ENCODE measurements around the gene TPCN2. TPM values are rescaled to one million over a fixed set of nuclear protein-coding genes. Genes with fewer than 3 reads are reported as not detected.

Gene TPCN2
- total RNA-seq, 1 experiment from 2014 or later, result 20.6 TPM

- no peak for ATAC-seq
Observed at GRCh38 chr11:69018924-69019323, 29.8 kb upstream of the TPCN2 start.

DNA sequence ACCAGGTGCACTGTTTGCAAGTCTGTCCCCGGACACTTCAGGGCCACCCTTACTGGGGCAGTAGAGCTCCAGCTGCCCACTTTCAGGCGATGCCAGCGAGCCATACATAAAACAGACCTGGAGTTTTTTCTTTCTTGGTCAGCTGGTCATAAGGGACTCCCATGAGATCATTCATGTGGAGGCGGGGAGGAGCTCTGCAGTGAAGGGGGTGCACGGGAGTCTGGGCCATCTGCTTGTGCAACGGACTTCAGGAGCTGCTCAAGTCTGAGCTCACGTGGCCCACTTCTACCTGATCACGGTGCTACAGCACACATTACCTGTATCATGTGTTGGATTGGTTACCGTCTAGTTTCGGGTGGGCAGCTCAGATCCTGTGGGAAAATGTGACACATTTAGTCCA is 26.5 kb upstream of the TPCN2 start:
- TF ChIP-seq, protein P1, sequence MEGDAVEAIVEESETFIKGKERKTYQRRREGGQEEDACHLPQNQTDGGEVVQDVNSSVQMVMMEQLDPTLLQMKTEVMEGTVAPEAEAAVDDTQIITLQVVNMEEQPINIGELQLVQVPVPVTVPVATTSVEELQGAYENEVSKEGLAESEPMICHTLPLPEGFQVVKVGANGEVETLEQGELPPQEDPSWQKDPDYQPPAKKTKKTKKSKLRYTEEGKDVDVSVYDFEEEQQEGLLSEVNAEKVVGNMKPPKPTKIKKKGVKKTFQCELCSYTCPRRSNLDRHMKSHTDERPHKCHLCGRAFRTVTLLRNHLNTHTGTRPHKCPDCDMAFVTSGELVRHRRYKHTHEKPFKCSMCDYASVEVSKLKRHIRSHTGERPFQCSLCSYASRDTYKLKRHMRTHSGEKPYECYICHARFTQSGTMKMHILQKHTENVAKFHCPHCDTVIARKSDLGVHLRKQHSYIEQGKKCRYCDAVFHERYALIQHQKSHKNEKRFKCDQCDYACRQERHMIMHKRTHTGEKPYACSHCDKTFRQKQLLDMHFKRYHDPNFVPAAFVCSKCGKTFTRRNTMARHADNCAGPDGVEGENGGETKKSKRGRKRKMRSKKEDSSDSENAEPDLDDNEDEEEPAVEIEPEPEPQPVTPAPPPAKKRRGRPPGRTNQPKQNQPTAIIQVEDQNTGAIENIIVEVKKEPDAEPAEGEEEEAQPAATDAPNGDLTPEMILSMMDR (IDR thresholded peaks at IDR 0.05), result no peak
- no peak for TF ChIP-seq POLR2AphosphoS5 (IDR thresholded peaks at IDR 0.05; ENCODE audit: low read depth, low read length)
- no peak for TF ChIP-seq TCF7L2 (IDR thresholded peaks at IDR 0.05; ENCODE audit: low read depth, low read length)
- TF ChIP-seq, protein P2, sequence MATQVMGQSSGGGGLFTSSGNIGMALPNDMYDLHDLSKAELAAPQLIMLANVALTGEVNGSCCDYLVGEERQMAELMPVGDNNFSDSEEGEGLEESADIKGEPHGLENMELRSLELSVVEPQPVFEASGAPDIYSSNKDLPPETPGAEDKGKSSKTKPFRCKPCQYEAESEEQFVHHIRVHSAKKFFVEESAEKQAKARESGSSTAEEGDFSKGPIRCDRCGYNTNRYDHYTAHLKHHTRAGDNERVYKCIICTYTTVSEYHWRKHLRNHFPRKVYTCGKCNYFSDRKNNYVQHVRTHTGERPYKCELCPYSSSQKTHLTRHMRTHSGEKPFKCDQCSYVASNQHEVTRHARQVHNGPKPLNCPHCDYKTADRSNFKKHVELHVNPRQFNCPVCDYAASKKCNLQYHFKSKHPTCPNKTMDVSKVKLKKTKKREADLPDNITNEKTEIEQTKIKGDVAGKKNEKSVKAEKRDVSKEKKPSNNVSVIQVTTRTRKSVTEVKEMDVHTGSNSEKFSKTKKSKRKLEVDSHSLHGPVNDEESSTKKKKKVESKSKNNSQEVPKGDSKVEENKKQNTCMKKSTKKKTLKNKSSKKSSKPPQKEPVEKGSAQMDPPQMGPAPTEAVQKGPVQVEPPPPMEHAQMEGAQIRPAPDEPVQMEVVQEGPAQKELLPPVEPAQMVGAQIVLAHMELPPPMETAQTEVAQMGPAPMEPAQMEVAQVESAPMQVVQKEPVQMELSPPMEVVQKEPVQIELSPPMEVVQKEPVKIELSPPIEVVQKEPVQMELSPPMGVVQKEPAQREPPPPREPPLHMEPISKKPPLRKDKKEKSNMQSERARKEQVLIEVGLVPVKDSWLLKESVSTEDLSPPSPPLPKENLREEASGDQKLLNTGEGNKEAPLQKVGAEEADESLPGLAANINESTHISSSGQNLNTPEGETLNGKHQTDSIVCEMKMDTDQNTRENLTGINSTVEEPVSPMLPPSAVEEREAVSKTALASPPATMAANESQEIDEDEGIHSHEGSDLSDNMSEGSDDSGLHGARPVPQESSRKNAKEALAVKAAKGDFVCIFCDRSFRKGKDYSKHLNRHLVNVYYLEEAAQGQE (IDR thresholded peaks at IDR 0.05; ENCODE audit: insufficient read depth in 1 of 2, low read depth in 2 of 2, low read length in 1 of 2), result no peak
- no peak for TF ChIP-seq SIN3A (IDR thresholded peaks at IDR 0.05; ENCODE audit: borderline replicate concordance, insufficient read depth, low read depth, low read length)
- ATAC-seq, result no peak
- no peak for DNase-seq (ENCODE audit: low read depth, low spot score)
- ChIA-PET POLR2A (interaction anchor here (0.6 to 0.9 kb wide), 3 partner anchors 14 to 70 kb away, joined by 4 to 10 read pairs (median 5); no protein-coding TSS in a partner anchor), CTCF (interaction anchor here (0.6 kb wide), 1 partner anchor 657 kb away, joined by 3 read pairs; no protein-coding TSS in a partner anchor)
- H3K4me3 ChIP-seq (ENCODE audit: low read depth in 2 of 2, low read length in 2 of 2), result no peak overlapping the region
- H3K27ac ChIP-seq (ENCODE audit: low read length), result no peak overlapping the region
- no TSS peak for BruUV-seq (replicated peaks)
- intact Hi-C loops (cut with micrococcal nuclease; ENCODE audit: unreplicated experiment), result no loop called here
- H3K9me3 ChIP-seq (ENCODE audit: control insufficient read depth, insufficient read depth, low read depth, low read length), result no peaks in the 10 kb centered on the region
- no peaks in the 10 kb centered on the region for H3K27me3 ChIP-seq (ENCODE audit: control insufficient read depth, insufficient read depth, low read length)
- no peaks in the 10 kb centered on the region for H3K36me3 ChIP-seq (ENCODE audit: control insufficient read depth, insufficient read depth, low read length)
- no peaks in the 10 kb centered on the region for H3K4me1 ChIP-seq (ENCODE audit: control insufficient read depth, insufficient read depth, low read length)
- in situ Hi-C loops (cut with HindIII; ENCODE audit: low pct_unique_long_range_greater_than_20kb, low sequenced_read_pairs), result no loop called here

More at GRCh38 chr11:69018924-69019323, 29.8 kb upstream of the TPCN2 start:
- no peak for DNase-seq (ENCODE audit: low read depth, low spot score)
- in situ Hi-C loops (cut with HindIII; ENCODE audit: low pct_unique_long_range_greater_than_20kb, low sequenced_read_pairs) (no loop called here), intact Hi-C loops (cut with micrococcal nuclease; ENCODE audit: unreplicated experiment) (no loop called here)
- Histone ChIP-seq H3K9me3 (ENCODE audit: control insufficient read depth, insufficient read depth, low read depth, low read length) (no peaks in the 10 kb centered on the region), H3K27ac (ENCODE audit: low read length) (no peak overlapping the region), H3K36me3 (ENCODE audit: control insufficient read depth, insufficient read depth, low read length) (no peaks in the 10 kb centered on the region), H3K4me1 (ENCODE audit: control insufficient read depth, insufficient read depth, low read length) (peaks cover 5% of the 10 kb centered on the region), H3K4me3 (ENCODE audit: low read depth in 2 of 2, low read length in 2 of 2) (no peak overlapping the region), H3K27me3 (ENCODE audit: control insufficient read depth, insufficient read depth, low read length) (no peaks in the 10 kb centered on the region)
- ChIA-PET POLR2A (interaction anchor here (0.6 kb wide), 1 partner anchor 8 kb away, joined by 3 read pairs; no protein-coding TSS in a partner anchor), CTCF (no interaction called here)
- BruUV-seq (replicated peaks), result no TSS peak
- TF ChIP-seq SIN3A (IDR thresholded peaks at IDR 0.05; ENCODE audit: borderline replicate concordance, insufficient read depth, low read depth, low read length) (no peak), POLR2AphosphoS5 (IDR thresholded peaks at IDR 0.05; ENCODE audit: low read depth, low read length) (no peak)
- TF ChIP-seq, protein P2 (IDR thresholded peaks at IDR 0.05; ENCODE audit: insufficient read depth in 1 of 2, low read depth in 2 of 2, low read length in 1 of 2), result no peak
- TF ChIP-seq, protein P1 (IDR thresholded peaks at IDR 0.05), result no peak
